ENCODE measurements around the gene SPAG8.

Gene SPAG8

GRCh38 chr9:35856206-35856605, 44.1 kb upstream of the SPAG8 start:
- no peaks in the 10 kb centered on the region for H3K9me2 ChIP-seq (replicated peaks; ENCODE audit: insufficient read depth, low read length)
- H3K9me3 ChIP-seq (replicated peaks; ENCODE audit: insufficient read depth, low read length): no peaks in the 10 kb centered on the region
- H3K4me1 ChIP-seq (ENCODE audit: low read length): no peaks in the 10 kb centered on the region
- no peak for DNase-seq
- TF ChIP-seq EZH2phosphoT487 (IDR thresholded peaks at IDR 0.05; ENCODE audit: low read length): no peak
- TF ChIP-seq CTCF (IDR thresholded peaks at IDR 0.05; ENCODE audit: low read length): no peak
- TF ChIP-seq EZH2 (optimal IDR thresholded peaks at IDR 0.05; ENCODE audit: low read depth, low read length): no peak
- no peak overlapping the region for H3K27ac ChIP-seq (ENCODE audit: low read length)
- no peak overlapping the region for H2AFZ ChIP-seq (ENCODE audit: low read length)
- no peak overlapping the region for H3K9ac ChIP-seq (ENCODE audit: low read length)
- no peak overlapping the region for H3K4me3 ChIP-seq (ENCODE audit: low read length)
- H3K27me3 ChIP-seq (replicated peaks; ENCODE audit: insufficient read depth, low read length): no peaks in the 10 kb centered on the region
- H3K79me2 ChIP-seq (ENCODE audit: low read length): no peaks in the 10 kb centered on the region
- no peaks in the 10 kb centered on the region for H3F3A ChIP-seq (ENCODE audit: insufficient read depth, low read length)
- no peak overlapping the region for H3K4me2 ChIP-seq (ENCODE audit: low read depth, low read length)
- no peaks in the 10 kb centered on the region for H4K20me1 ChIP-seq (ENCODE audit: insufficient read depth, low read length)
- no peaks in the 10 kb centered on the region for H3K36me3 ChIP-seq (replicated peaks; ENCODE audit: insufficient read depth, low read length)

- Histone ChIP-seq H3K9me3 (replicated peaks; ENCODE audit: insufficient read depth, low read length) (no peaks in the 10 kb centered on the region), H3F3A (ENCODE audit: insufficient read depth, low read length) (peaks cover 1% of the 10 kb centered on the region; the same call in 1 of the 2 replicates), H3K4me2 (ENCODE audit: low read depth, low read length) (no peak overlapping the region), H3K79me2 (ENCODE audit: low read length) (no peaks in the 10 kb centered on the region), H3K4me1 (ENCODE audit: low read length) (peaks cover 8% of the 10 kb centered on the region), H3K9me2 (replicated peaks; ENCODE audit: insufficient read depth, low read length) (no peaks in the 10 kb centered on the region), H3K9ac (ENCODE audit: low read length) (no peak overlapping the region), H3K4me3 (ENCODE audit: low read length) (no peak overlapping the region), H3K36me3 (replicated peaks; ENCODE audit: insufficient read depth, low read length) (no peaks in the 10 kb centered on the region), H3K27ac (ENCODE audit: low read length) (no peak overlapping the region), H4K20me1 (ENCODE audit: insufficient read depth, low read length) (no peaks in the 10 kb centered on the region), H3K27me3 (replicated peaks; ENCODE audit: insufficient read depth, low read length) (no peaks in the 10 kb centered on the region), H2AFZ (ENCODE audit: low read length) (no peak overlapping the region)
- DNase-seq: no peak
- TF ChIP-seq EZH2 (optimal IDR thresholded peaks at IDR 0.05; ENCODE audit: low read depth, low read length): no peak
- no peak for TF ChIP-seq EZH2phosphoT487 (IDR thresholded peaks at IDR 0.05; ENCODE audit: low read length)
- no peak for TF ChIP-seq CTCF (IDR thresholded peaks at IDR 0.05; ENCODE audit: low read length)
Observed at GRCh38 chr9:35854091-35854762, 42.2 kb upstream of the SPAG8 start.

GRCh38 chr9:35852876-35853865, 41.1 kb upstream of the SPAG8 start:
- DNase-seq: no peak
- no peak overlapping the region for H3K4me3 ChIP-seq (ENCODE audit: low read length)
- no peak overlapping the region for H3K4me2 ChIP-seq (ENCODE audit: low read depth, low read length)
- no peak overlapping the region for H2AFZ ChIP-seq (ENCODE audit: low read length)
- no peaks in the 10 kb centered on the region for H3K9me3 ChIP-seq (replicated peaks; ENCODE audit: insufficient read depth, low read length)
- no peaks in the 10 kb centered on the region for H4K20me1 ChIP-seq (ENCODE audit: insufficient read depth, low read length)
- no peaks in the 10 kb centered on the region for H3K27me3 ChIP-seq (replicated peaks; ENCODE audit: insufficient read depth, low read length)
- no peaks in the 10 kb centered on the region for H3K9me2 ChIP-seq (replicated peaks; ENCODE audit: insufficient read depth, low read length)
- H3K36me3 ChIP-seq (replicated peaks; ENCODE audit: insufficient read depth, low read length): no peaks in the 10 kb centered on the region
- H3K27ac ChIP-seq (ENCODE audit: low read length): no peak overlapping the region
- H3F3A ChIP-seq (ENCODE audit: insufficient read depth, low read length): peaks cover 11% of the 10 kb centered on the region
- H3K9ac ChIP-seq (ENCODE audit: low read length): no peak overlapping the region
- TF ChIP-seq EZH2 (optimal IDR thresholded peaks at IDR 0.05; ENCODE audit: low read depth, low read length): no peak
- no peak for TF ChIP-seq EZH2phosphoT487 (IDR thresholded peaks at IDR 0.05; ENCODE audit: low read length)
- no peak for TF ChIP-seq CTCF (IDR thresholded peaks at IDR 0.05; ENCODE audit: low read length)
- peaks cover 14% of the 10 kb centered on the region for H3K4me1 ChIP-seq (ENCODE audit: low read length)
- no peaks in the 10 kb centered on the region for H3K79me2 ChIP-seq (ENCODE audit: low read length)

Data from MM.1S (cell line).